ENCODE measurements around the gene COG6. TPM values are rescaled to one million over a fixed set of nuclear protein-coding genes. Genes with fewer than 3 reads are reported as not detected.

Gene COG6
- total and polyA plus RNA-seq, 4 donors, result 4.5 to 10.7 (median 8.0) TPM

DNA sequence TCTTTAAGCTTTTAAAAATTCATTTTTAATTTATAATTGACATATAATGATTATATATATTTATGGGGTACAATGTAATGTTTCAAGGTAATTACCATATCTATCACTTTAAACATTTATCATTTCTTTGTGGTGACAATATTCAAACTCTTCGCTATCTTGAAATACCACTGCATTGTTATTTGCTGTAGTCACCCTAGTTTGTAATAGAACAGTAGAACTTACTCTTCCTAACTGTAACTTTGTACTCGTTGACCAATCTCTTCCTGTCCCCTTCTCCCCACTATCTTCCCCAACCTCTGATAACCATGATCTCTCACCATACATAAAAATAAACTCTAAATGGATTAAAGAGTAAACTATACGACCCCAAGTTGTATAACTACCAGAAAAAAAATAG is 20.4 kb downstream of the COG6 start:
- no peak for DNase-seq (ENCODE audit: low spot score)
- Histone ChIP-seq H3K36me3 (ENCODE audit: control insufficient read depth in 4 of 4, insufficient read depth in 3 of 4, low read depth in 1 of 4, low read length in 3 of 4) (peaks cover 2 to 13% (median 5%) of the 10 kb centered on the region in 4 donors), H3K27ac (ENCODE audit: low read depth in 1 of 2, low read length in 2 of 2) (no peak overlapping the region), H3K4me3 (ENCODE audit: low read depth in 1 of 3, low read length in 3 of 3) (no peak overlapping the region), H3K4me1 (ENCODE audit: control insufficient read depth in 4 of 4, insufficient read depth in 4 of 4, low read length in 3 of 4) (no peaks in the 10 kb centered on the region), H3K9me3 (ENCODE audit: control insufficient read depth in 4 of 4, low read length in 3 of 4) (no peaks in the 10 kb centered on the region), H3K27me3 (ENCODE audit: control insufficient read depth in 4 of 4, insufficient read depth in 4 of 4, low read length in 3 of 4) (no peaks in the 10 kb centered on the region), H3K9ac (ENCODE audit: low read depth in 1 of 2, low read length in 2 of 2) (no peak overlapping the region)
- WGBS, result 65% methylated on average over 3 of the region's 3 CpGs
- TF ChIP-seq, protein P1, sequence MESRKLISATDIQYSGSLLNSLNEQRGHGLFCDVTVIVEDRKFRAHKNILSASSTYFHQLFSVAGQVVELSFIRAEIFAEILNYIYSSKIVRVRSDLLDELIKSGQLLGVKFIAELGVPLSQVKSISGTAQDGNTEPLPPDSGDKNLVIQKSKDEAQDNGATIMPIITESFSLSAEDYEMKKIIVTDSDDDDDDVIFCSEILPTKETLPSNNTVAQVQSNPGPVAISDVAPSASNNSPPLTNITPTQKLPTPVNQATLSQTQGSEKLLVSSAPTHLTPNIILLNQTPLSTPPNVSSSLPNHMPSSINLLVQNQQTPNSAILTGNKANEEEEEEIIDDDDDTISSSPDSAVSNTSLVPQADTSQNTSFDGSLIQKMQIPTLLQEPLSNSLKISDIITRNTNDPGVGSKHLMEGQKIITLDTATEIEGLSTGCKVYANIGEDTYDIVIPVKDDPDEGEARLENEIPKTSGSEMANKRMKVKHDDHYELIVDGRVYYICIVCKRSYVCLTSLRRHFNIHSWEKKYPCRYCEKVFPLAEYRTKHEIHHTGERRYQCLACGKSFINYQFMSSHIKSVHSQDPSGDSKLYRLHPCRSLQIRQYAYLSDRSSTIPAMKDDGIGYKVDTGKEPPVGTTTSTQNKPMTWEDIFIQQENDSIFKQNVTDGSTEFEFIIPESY (IDR thresholded peaks at IDR 0.05), result no peak
- TF ChIP-seq RAD21 (IDR thresholded peaks at IDR 0.05) (no peak), TAF1 (conservative IDR thresholded peaks at IDR 0.05) (no peak), FOXA2 (IDR thresholded peaks at IDR 0.05) (no peak), SP1 (IDR thresholded peaks at IDR 0.05) (no peak), EGR1 (IDR thresholded peaks at IDR 0.05; ENCODE audit: low read depth in 2 of 2) (no peak), NR2F2 (IDR thresholded peaks at IDR 0.05) (no peak), FOXA1 (IDR thresholded peaks at IDR 0.05) (no peak), YY1 (IDR thresholded peaks at IDR 0.05) (no peak), HNF4A (conservative IDR thresholded peaks at IDR 0.05) (no peak), RXRA (IDR thresholded peaks at IDR 0.05) (no peak), HNF4G (IDR thresholded peaks at IDR 0.05) (no peak)
- TF ChIP-seq, protein P2, sequence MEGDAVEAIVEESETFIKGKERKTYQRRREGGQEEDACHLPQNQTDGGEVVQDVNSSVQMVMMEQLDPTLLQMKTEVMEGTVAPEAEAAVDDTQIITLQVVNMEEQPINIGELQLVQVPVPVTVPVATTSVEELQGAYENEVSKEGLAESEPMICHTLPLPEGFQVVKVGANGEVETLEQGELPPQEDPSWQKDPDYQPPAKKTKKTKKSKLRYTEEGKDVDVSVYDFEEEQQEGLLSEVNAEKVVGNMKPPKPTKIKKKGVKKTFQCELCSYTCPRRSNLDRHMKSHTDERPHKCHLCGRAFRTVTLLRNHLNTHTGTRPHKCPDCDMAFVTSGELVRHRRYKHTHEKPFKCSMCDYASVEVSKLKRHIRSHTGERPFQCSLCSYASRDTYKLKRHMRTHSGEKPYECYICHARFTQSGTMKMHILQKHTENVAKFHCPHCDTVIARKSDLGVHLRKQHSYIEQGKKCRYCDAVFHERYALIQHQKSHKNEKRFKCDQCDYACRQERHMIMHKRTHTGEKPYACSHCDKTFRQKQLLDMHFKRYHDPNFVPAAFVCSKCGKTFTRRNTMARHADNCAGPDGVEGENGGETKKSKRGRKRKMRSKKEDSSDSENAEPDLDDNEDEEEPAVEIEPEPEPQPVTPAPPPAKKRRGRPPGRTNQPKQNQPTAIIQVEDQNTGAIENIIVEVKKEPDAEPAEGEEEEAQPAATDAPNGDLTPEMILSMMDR (IDR thresholded peaks at IDR 0.05; ENCODE audit: low read depth, low read length, missing input control), result no peak
- TF ChIP-seq, protein P3, sequence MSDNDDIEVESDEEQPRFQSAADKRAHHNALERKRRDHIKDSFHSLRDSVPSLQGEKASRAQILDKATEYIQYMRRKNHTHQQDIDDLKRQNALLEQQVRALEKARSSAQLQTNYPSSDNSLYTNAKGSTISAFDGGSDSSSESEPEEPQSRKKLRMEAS (IDR thresholded peaks at IDR 0.05), result no peak
- TF ChIP-seq, protein P4, sequence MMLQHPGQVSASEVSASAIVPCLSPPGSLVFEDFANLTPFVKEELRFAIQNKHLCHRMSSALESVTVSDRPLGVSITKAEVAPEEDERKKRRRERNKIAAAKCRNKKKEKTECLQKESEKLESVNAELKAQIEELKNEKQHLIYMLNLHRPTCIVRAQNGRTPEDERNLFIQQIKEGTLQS (IDR thresholded peaks at IDR 0.05), result no peak

DNA sequence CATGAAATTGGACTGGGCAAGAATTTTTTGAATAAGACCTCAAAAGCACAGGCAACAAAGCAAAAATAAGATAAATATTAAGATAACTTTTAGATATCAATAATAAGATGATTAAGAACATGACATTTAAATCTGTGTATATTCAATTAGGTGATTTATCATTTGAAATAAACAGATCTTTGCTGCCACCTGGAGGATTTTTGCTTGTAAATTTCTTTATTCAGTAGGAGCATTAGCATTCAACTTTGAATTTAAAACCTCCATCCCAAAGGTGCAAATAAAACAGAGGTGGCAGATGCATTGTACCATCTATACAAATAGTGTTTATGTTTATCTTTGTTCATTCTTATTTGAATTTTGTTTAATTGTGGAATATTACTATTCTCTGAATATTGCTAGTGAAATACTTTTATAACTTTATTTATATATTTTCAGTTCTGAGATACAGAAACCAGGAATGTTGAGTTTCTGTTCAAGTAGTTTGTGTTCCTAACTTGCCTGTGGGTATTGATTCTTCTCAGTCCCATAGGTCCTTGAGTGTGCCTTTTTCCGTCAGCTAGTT is 20.9 kb downstream of the COG6 start:
- Histone ChIP-seq H3K4me1 (ENCODE audit: control insufficient read depth in 4 of 4, insufficient read depth in 4 of 4, low read length in 3 of 4) (no peaks in the 10 kb centered on the region), H3K27me3 (ENCODE audit: control insufficient read depth in 4 of 4, insufficient read depth in 4 of 4, low read length in 3 of 4) (no peaks in the 10 kb centered on the region), H3K27ac (ENCODE audit: low read depth in 1 of 2, low read length in 2 of 2) (no peak overlapping the region), H3K9ac (ENCODE audit: low read depth in 1 of 2, low read length in 2 of 2) (no peak overlapping the region), H3K9me3 (ENCODE audit: control insufficient read depth in 4 of 4, low read length in 3 of 4) (no peaks in the 10 kb centered on the region), H3K36me3 (ENCODE audit: control insufficient read depth in 4 of 4, insufficient read depth in 3 of 4, low read depth in 1 of 4, low read length in 3 of 4) (peaks cover 2 to 17% (median 5%) of the 10 kb centered on the region in 4 donors), H3K4me3 (ENCODE audit: low read depth in 1 of 3, low read length in 3 of 3) (no peak overlapping the region)
- no peak for DNase-seq (ENCODE audit: low spot score)
- WGBS, result 99% methylated on average over 1 of the region's 1 CpG
- peak; percentile 71 to 74 for TF ChIP-seq RAD21 (IDR thresholded peaks at IDR 0.05)
- TF ChIP-seq, protein P2 (IDR thresholded peaks at IDR 0.05; ENCODE audit: low read depth, low read length, missing input control), result peak; percentile 38
- no peak for TF ChIP-seq GABPA (IDR thresholded peaks at IDR 0.05 in 1 of 2, conservative IDR thresholded peaks at IDR 0.05 in 1 of 2)
- TF ChIP-seq HNF4A (conservative IDR thresholded peaks at IDR 0.05), result no peak

All from liver (tissue), 9 donors.